ENCODE data around the gene JMJD7.
A peak's percentile ranks its signal among the peaks of the same experiment; 100 is the strongest.

Gene JMJD7

DNA sequence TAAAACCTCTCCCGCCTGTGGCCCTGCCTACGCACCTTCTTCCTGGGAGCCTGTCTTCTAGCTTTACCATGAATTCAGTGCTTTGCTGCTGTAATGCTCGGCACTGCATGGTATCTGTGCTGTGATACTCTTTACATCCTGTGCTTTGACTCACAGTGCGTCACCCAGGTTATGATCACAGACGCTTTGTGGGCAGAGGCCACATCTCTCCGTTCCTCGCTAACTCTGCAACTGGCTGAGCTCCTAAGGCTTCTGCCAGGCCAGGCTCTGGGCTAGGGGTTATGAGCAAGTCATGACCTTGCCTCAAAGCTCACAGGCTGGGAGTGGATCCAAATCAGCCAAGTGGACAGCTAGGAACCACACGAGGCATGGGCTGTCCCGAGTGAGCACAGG, 42.8 kb downstream of the JMJD7 start:
- peak; percentile 88 for DNase-seq (ENCODE audit: low read depth)
- no peak overlapping the region for H3K4me3 ChIP-seq (ENCODE audit: control insufficient read depth, low read depth, low read length)
- TF ChIP-seq, protein P1, sequence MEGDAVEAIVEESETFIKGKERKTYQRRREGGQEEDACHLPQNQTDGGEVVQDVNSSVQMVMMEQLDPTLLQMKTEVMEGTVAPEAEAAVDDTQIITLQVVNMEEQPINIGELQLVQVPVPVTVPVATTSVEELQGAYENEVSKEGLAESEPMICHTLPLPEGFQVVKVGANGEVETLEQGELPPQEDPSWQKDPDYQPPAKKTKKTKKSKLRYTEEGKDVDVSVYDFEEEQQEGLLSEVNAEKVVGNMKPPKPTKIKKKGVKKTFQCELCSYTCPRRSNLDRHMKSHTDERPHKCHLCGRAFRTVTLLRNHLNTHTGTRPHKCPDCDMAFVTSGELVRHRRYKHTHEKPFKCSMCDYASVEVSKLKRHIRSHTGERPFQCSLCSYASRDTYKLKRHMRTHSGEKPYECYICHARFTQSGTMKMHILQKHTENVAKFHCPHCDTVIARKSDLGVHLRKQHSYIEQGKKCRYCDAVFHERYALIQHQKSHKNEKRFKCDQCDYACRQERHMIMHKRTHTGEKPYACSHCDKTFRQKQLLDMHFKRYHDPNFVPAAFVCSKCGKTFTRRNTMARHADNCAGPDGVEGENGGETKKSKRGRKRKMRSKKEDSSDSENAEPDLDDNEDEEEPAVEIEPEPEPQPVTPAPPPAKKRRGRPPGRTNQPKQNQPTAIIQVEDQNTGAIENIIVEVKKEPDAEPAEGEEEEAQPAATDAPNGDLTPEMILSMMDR (conservative IDR thresholded peaks at IDR 0.05; ENCODE audit: control insufficient read depth, insufficient read depth, low read depth, low read length) = no peak

DNA sequence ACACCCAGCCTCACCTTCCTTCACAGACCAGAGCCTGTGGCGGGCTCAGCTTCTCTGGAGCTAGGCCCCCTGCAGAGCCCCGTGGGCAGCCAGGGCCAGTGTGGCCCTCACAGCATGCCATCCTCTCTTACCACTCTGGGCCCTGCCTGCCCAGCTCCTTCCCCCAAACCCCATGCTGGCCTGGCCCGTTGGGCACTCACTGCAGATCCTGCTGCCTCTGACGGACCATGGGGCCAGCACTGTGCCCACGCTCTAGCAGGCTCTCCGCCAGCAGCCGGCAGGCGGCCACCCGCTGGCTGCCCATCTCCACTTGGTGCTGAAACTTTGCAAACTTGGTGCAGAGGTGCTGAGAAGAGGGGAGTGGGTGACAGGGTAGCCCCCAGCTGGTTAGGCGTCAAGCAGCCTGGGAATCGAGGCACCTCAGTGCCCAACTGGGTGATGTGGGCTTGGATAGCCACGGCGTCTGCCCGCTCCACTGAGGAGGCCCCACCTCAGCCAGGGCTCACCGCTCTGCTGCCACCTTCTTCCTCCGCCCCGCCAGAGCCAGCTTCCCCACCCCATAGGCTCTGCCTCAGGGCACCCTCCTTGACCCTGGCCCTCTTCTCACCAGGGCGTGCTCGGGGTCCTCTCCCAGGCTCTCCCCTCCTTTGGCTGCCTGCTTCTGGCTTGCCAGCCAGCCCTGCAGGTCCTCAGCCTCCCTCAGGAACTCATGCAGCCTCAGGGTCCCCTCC, 43.4 kb downstream of the JMJD7 start:
- TF ChIP-seq, protein P1 (conservative IDR thresholded peaks at IDR 0.05; ENCODE audit: control insufficient read depth, insufficient read depth, low read depth, low read length) = no peak
- no peak overlapping the region for H3K4me3 ChIP-seq (ENCODE audit: control insufficient read depth, low read depth, low read length)
- DNase-seq (ENCODE audit: low read depth) = no peak

DNA sequence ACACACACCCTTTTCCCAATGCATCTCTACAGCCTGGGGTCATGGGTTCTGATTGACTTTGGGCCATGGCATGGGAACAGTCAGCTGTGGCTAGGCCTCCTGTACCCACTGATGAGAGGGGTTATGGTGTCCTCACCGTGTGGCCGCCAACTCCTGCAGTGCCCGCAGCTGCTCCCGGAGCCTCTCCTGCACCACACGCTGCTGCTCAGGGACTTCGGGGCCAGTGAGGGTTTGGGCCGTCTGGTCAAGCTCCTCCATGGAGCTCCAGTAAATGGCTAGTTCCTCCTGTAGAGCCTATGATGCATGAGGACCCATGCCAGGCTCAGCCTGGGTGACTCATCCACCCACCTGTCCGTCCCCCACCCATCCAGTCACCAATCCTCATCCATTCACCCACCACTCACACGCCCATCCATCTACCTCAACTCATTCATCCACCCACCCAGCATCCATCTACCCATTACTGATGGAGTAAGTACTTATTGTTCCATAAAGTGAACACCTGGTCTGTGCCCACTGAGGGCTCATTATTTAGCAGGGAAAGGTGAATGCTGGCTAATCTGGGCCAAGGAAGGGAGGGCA, 44.4 kb downstream of the JMJD7 start:
- DNase-seq (ENCODE audit: low read depth) = peak; percentile 8
- TF ChIP-seq, protein P1 (conservative IDR thresholded peaks at IDR 0.05; ENCODE audit: control insufficient read depth, insufficient read depth, low read depth, low read length) = no peak
- no peak overlapping the region for H3K4me3 ChIP-seq (ENCODE audit: control insufficient read depth, low read depth, low read length)

DNA sequence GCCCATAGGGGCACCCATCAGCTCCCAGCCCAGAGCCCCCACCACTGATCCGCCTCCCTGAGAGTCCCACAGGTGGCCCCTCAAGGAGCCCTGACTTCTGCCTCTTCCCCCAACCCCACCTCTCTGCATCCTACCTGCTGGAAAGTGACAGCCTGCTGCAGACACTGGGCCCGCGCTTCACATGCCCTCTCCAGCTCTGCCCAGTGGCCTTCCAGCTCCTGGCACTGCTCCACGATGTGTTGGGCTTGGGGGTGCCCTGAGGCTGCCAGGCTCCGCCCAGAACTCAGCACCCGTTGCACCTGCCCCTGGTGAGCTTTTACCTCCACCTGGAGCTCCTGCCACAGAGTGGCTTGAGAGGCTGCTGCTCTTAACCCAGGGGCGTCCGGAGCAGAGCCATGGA, 45.8 kb downstream of the JMJD7 start:
- no peak for DNase-seq (ENCODE audit: low read depth)
- no peak overlapping the region for H3K4me3 ChIP-seq (ENCODE audit: control insufficient read depth, low read depth, low read length)
- TF ChIP-seq, protein P1 (conservative IDR thresholded peaks at IDR 0.05; ENCODE audit: control insufficient read depth, insufficient read depth, low read depth, low read length) = no peak

DNA sequence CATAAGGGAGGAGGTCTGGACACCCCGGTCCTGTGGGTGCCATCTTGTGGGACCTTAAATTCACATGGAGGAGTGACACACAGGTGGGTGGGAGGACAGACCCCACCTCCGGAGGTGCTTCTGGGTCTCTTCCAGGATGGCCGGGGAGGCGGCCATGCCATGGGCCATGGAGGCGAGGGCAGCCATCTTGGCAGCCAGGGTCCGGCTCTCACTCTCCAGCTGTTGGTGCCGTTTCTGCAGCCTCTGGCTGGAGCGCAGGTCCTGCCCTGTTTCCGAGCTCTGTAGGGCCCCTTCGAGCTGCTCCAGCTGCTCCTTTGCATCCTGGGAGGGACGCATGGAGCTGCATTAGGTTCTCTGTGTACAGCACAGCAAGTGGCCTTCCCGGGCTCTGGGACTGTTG, 46.8 kb downstream of the JMJD7 start:
- no peak overlapping the region for H3K4me3 ChIP-seq (ENCODE audit: control insufficient read depth, low read depth, low read length)
- DNase-seq (ENCODE audit: low read depth) = no peak
- TF ChIP-seq, protein P1 (conservative IDR thresholded peaks at IDR 0.05; ENCODE audit: control insufficient read depth, insufficient read depth, low read depth, low read length) = no peak

DNA sequence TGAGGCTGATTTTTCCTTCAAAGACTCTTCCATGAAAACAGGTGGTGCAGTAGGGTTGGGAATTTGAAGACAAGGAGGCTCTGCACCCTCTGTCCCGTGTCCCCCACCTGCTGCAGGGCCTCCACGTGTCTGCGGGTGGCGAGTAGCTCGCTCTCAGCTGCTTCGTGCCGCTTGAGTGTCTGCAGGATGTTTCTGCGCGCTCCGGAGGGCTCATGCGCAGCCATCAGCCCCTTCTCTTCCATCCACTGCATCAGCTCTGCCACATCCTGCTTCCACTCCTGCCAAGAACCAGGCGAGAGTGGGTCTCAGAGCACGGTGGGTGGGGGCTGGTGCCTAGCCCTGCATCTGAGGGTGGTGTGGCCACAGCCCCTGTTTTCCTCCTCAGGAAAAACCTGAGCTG, 48.1 kb downstream of the JMJD7 start:
- TF ChIP-seq, protein P1 (conservative IDR thresholded peaks at IDR 0.05; ENCODE audit: control insufficient read depth, insufficient read depth, low read depth, low read length) = no peak
- H3K4me3 ChIP-seq (ENCODE audit: control insufficient read depth, low read depth, low read length) = no peak overlapping the region
- no peak for DNase-seq (ENCODE audit: low read depth)
